Duodenal mucosa (tissue), 2 donors: ENCODE data around the gene MAN1A1.
"Not testable (repeated sequence)": the region's sequence is repeated elsewhere in the genome, so short reads cannot be mapped to it uniquely, and the experiment has no call there.

Source experiments
- H3K27ac ChIP-seq: one replicate; pipeline ENCODE4 v1.7.0; 2013; ENCODE audit warnings: low read depth, low read length
- H3K27me3 ChIP-seq, 2 donors: one replicate each; pipeline ENCODE4 v1.7.0; 2013; ENCODE audit warnings: low read length in 2 of 2, control low read depth in 1 of 2; ENCODE audit not compliant: insufficient read depth in 2 of 2, control insufficient read depth in 1 of 2
- H3K36me3 ChIP-seq, 2 donors: one replicate each; pipeline ENCODE4 v1.7.0; 2013; ENCODE audit warnings: low read length in 2 of 2, control low read depth in 1 of 2; ENCODE audit not compliant: insufficient read depth in 2 of 2, control insufficient read depth in 1 of 2
- H3K4me1 ChIP-seq, 2 donors: one replicate each; pipeline ENCODE4 v1.7.0; 2013; ENCODE audit warnings: low read length in 2 of 2, control low read depth in 1 of 2; ENCODE audit not compliant: insufficient read depth in 2 of 2, control insufficient read depth in 1 of 2
- H3K4me3 ChIP-seq, 2 donors: one replicate each; pipeline ENCODE4 v1.7.0; 2013; ENCODE audit warnings: low read length in 2 of 2, low read depth in 1 of 2
- H3K9ac ChIP-seq, 2 donors: one replicate each; pipeline ENCODE4 v1.7.0; 2013; ENCODE audit warnings: low read length in 2 of 2, low read depth in 1 of 2
- H3K9me3 ChIP-seq, 2 donors: one replicate each; pipeline ENCODE4 v1.7.0; 2013; ENCODE audit warnings: low read length in 2 of 2, control low read depth in 1 of 2; ENCODE audit not compliant: control insufficient read depth in 1 of 2

The MAN1A1 gene

GRCh38 chr6:119294984-119295383 lies 54.6 kb downstream of the MAN1A1 start:
- Histone ChIP-seq H3K36me3 (peaks cover 4 to 5% of the 10 kb centered on the region in 2 donors), H3K27me3 (no peaks in the 10 kb centered on the region), H3K4me1 (peaks cover 6 to 14% of the 10 kb centered on the region in 2 donors), H3K9me3 (no peaks in the 10 kb centered on the region), H3K4me3 (no peak overlapping the region), H3K27ac (no peak overlapping the region), H3K9ac (no peak overlapping the region)

GRCh38 chr6:119291060-119291459 lies 58.5 kb downstream of the MAN1A1 start:
- not testable (repeated sequence) for H3K9me3 ChIP-seq, H3K36me3 ChIP-seq, H3K4me1 ChIP-seq, H3K9ac ChIP-seq, H3K27ac ChIP-seq, H3K27me3 ChIP-seq, H3K4me3 ChIP-seq

- Histone ChIP-seq H3K36me3 (peaks cover 3 to 4% of the 10 kb centered on the region in 2 donors), H3K27me3 (no peaks in the 10 kb centered on the region), H3K9me3 (no peaks in the 10 kb centered on the region), H3K27ac (no peak overlapping the region), H3K4me1 (peaks cover 0 to under 1% of the 10 kb centered on the region in 2 donors), H3K4me3 (no peak overlapping the region), H3K9ac (no peak overlapping the region)
These were observed 59.3 kb downstream of the MAN1A1 start for GRCh38 chr6:119290306-119290705.

- Histone ChIP-seq H3K36me3 (peaks cover 3 to 4% of the 10 kb centered on the region in 2 donors), H3K27me3 (no peaks in the 10 kb centered on the region), H3K4me3 (no peak overlapping the region), H3K4me1 (no peaks in the 10 kb centered on the region), H3K9ac (no peak overlapping the region), H3K9me3 (no peaks in the 10 kb centered on the region), H3K27ac (no peak overlapping the region)
These were observed 59.9 kb downstream of the MAN1A1 start for GRCh38 chr6:119289651-119290050.

GRCh38 chr6:119285908-119286625 lies 63.5 kb downstream of the MAN1A1 start:
- no peak overlapping the region for H3K4me3 ChIP-seq
- no peak overlapping the region for H3K9ac ChIP-seq
- H3K4me1 ChIP-seq = no peaks in the 10 kb centered on the region
- H3K27me3 ChIP-seq = no peaks in the 10 kb centered on the region
- H3K9me3 ChIP-seq = no peaks in the 10 kb centered on the region
- H3K27ac ChIP-seq = no peak overlapping the region
- H3K36me3 ChIP-seq = peaks cover 0 to 7% of the 10 kb centered on the region in 2 donors

- Histone ChIP-seq H3K36me3 (peaks cover 0 to 7% of the 10 kb centered on the region in 2 donors), H3K4me1 (no peaks in the 10 kb centered on the region), H3K27ac (no peak overlapping the region), H3K27me3 (no peaks in the 10 kb centered on the region), H3K4me3 (no peak overlapping the region), H3K9me3 (no peaks in the 10 kb centered on the region), H3K9ac (no peak overlapping the region)
These were observed 64.6 kb downstream of the MAN1A1 start for GRCh38 chr6:119284861-119285521.

- H3K27ac ChIP-seq = no peak overlapping the region
- peaks cover 0 to 3% of the 10 kb centered on the region in 2 donors for H3K36me3 ChIP-seq
- H3K27me3 ChIP-seq = no peaks in the 10 kb centered on the region
- no peaks in the 10 kb centered on the region for H3K4me1 ChIP-seq
- no peak overlapping the region for H3K9ac ChIP-seq
- H3K9me3 ChIP-seq = no peaks in the 10 kb centered on the region
- no peak overlapping the region for H3K4me3 ChIP-seq
These were observed 65.5 kb downstream of the MAN1A1 start for GRCh38 chr6:119283979-119284545.

- no peaks in the 10 kb centered on the region for H3K27me3 ChIP-seq
- H3K9me3 ChIP-seq = no peaks in the 10 kb centered on the region
- H3K4me3 ChIP-seq = no peak overlapping the region
- H3K27ac ChIP-seq = no peak overlapping the region
- H3K4me1 ChIP-seq = no peaks in the 10 kb centered on the region
- H3K36me3 ChIP-seq = peaks cover 0 to 3% of the 10 kb centered on the region in 2 donors
- no peak overlapping the region for H3K9ac ChIP-seq
These were observed 66.3 kb downstream of the MAN1A1 start for GRCh38 chr6:119283214-119283613.

GRCh38 chr6:119280668-119281067 lies 68.9 kb downstream of the MAN1A1 start:
- H3K4me3 ChIP-seq = no peak overlapping the region

GRCh38 chr6:119280080-119280479 lies 69.5 kb downstream of the MAN1A1 start:
- no peak overlapping the region for H3K27ac ChIP-seq
- no peak overlapping the region for H3K4me3 ChIP-seq
- no peaks in the 10 kb centered on the region for H3K9me3 ChIP-seq
- H3K27me3 ChIP-seq = no peaks in the 10 kb centered on the region
- no peak overlapping the region for H3K9ac ChIP-seq
- H3K4me1 ChIP-seq = no peaks in the 10 kb centered on the region
- peaks cover 0 to 3% of the 10 kb centered on the region in 2 donors for H3K36me3 ChIP-seq

More at GRCh38 chr6:119280668-119281067, 68.9 kb downstream of the MAN1A1 start:
- Histone ChIP-seq H3K4me1 (no peaks in the 10 kb centered on the region), H3K9me3 (no peaks in the 10 kb centered on the region), H3K36me3 (peaks cover 0 to 3% of the 10 kb centered on the region in 2 donors), H3K9ac (no peak overlapping the region), H3K27me3 (no peaks in the 10 kb centered on the region), H3K27ac (no peak overlapping the region)
